ENCODE measurements around the gene TANK. TPM values are rescaled to one million over a fixed set of nuclear protein-coding genes. Genes with fewer than 3 reads are reported as not detected.
"Not testable (repeated sequence)": the region's sequence is repeated elsewhere in the genome, so short reads cannot be mapped to it uniquely, and the experiment has no call there.

TANK gene
- total RNA-seq, 1 experiment from 2014 or later: 24.5 TPM

- TF ChIP-seq E2F4 (CRISPR knock-in tag; IDR thresholded peaks at IDR 0.05; ENCODE audit: borderline replicate concordance, low read depth) (no peak), GTF2I (CRISPR knock-in tag; conservative IDR thresholded peaks at IDR 0.05) (no peak), GABPB1 (CRISPR knock-in tag; IDR thresholded peaks at IDR 0.05) (no peak), ZBTB43 (CRISPR knock-in tag; IDR thresholded peaks at IDR 0.05) (no peak), ZNF423 (CRISPR knock-in tag; IDR thresholded peaks at IDR 0.05) (no peak)
Measured at GRCh38 chr2:161130354-161130753, 29.9 kb upstream of the TANK start (continued).

GRCh38 chr2:161131074-161131680 lies 29.1 kb upstream of the TANK start:
- Mint-ChIP-seq H3K4me3 (no peak overlapping the region), H3K4me1 (peaks cover 17% of the 10 kb centered on the region), H3K36me3 (peaks cover 3% of the 10 kb centered on the region; the same call in 1 of the 2 replicates), H3K27ac (no peak overlapping the region), H3K27me3 (ENCODE audit: low read depth) (no peaks in the 10 kb centered on the region; the same call in 1 of the 2 replicates), H3K9me3 (peaks cover 5% of the 10 kb centered on the region)
- ChIA-PET CTCF (no interaction called here), POLR2A (no interaction called here)
- no peak for TF ChIP-seq ZNF425 (CRISPR knock-in tag; conservative IDR thresholded peaks at IDR 0.05)
- ATAC-seq: no peak
- DNase-seq (ENCODE audit: low spot score): no peak

GRCh38 chr2:161131804-161132203 lies 28.4 kb upstream of the TANK start:
- H3K27me3 Mint-ChIP-seq (ENCODE audit: low read depth): no peaks in the 10 kb centered on the region; the same call in 1 of the 2 replicates
- peaks cover 3% of the 10 kb centered on the region; the same call in 1 of the 2 replicates for H3K36me3 Mint-ChIP-seq
- peaks cover 24% of the 10 kb centered on the region for H3K4me1 Mint-ChIP-seq
- ATAC-seq: no peak
- ChIA-PET CTCF (no interaction called here), POLR2A (no interaction called here)
- H3K4me3 Mint-ChIP-seq: no peak overlapping the region
- H3K27ac Mint-ChIP-seq: no peak overlapping the region
- no peak for DNase-seq (ENCODE audit: low spot score)
- H3K9me3 Mint-ChIP-seq: peaks cover 5% of the 10 kb centered on the region
- TF ChIP-seq PREB (CRISPR knock-in tag; IDR thresholded peaks at IDR 0.05; ENCODE audit: borderline replicate concordance) (no peak), SMAD3 (CRISPR knock-in tag; IDR thresholded peaks at IDR 0.05; ENCODE audit: borderline replicate concordance) (no peak), CREM (CRISPR knock-in tag; IDR thresholded peaks at IDR 0.05) (no peak), FOXJ3 (CRISPR knock-in tag; IDR thresholded peaks at IDR 0.05; ENCODE audit: borderline replicate concordance) (no peak), NR1H2 (CRISPR knock-in tag; IDR thresholded peaks at IDR 0.05) (no peak)

- ATAC-seq; H3K36me3 Mint-ChIP-seq; DNase-seq (ENCODE audit: low spot score); H3K4me3 Mint-ChIP-seq; H3K27ac Mint-ChIP-seq; H3K27me3 Mint-ChIP-seq (ENCODE audit: low read depth); POLR2A ChIA-PET; H3K9me3 Mint-ChIP-seq; CTCF ChIA-PET: not testable (repeated sequence)
- peaks cover 24% of the 10 kb centered on the region for H3K4me1 Mint-ChIP-seq
Measured at GRCh38 chr2:161132384-161132783, 27.8 kb upstream of the TANK start.

GRCh38 chr2:161133366-161133765 lies 26.9 kb upstream of the TANK start:
- CTCF ChIA-PET: no interaction called here
- Mint-ChIP-seq H3K4me3 (no peak overlapping the region), H3K36me3 (peaks cover 3% of the 10 kb centered on the region; the same call in 1 of the 2 replicates), H3K4me1 (peaks cover 24% of the 10 kb centered on the region), H3K27me3 (ENCODE audit: low read depth) (no peaks in the 10 kb centered on the region; the same call in 1 of the 2 replicates), H3K27ac (no peak overlapping the region), H3K9me3 (peaks cover 5% of the 10 kb centered on the region)
- no peak for DNase-seq (ENCODE audit: low spot score)
- POLR2A ChIA-PET: no interaction called here
- ATAC-seq: no peak
- TF ChIP-seq TEAD4 (CRISPR knock-in tag; IDR thresholded peaks at IDR 0.05) (no peak), ZBTB21 (CRISPR knock-in tag; IDR thresholded peaks at IDR 0.05; ENCODE audit: borderline replicate concordance) (no peak), PRDM15 (CRISPR knock-in tag; IDR thresholded peaks at IDR 0.05) (no peak), ATF6 (CRISPR knock-in tag; IDR thresholded peaks at IDR 0.05) (no peak)

Data from WTC11 (cell line).